ENCODE results near the gene TMEM187.

The TMEM187 gene

DNA sequence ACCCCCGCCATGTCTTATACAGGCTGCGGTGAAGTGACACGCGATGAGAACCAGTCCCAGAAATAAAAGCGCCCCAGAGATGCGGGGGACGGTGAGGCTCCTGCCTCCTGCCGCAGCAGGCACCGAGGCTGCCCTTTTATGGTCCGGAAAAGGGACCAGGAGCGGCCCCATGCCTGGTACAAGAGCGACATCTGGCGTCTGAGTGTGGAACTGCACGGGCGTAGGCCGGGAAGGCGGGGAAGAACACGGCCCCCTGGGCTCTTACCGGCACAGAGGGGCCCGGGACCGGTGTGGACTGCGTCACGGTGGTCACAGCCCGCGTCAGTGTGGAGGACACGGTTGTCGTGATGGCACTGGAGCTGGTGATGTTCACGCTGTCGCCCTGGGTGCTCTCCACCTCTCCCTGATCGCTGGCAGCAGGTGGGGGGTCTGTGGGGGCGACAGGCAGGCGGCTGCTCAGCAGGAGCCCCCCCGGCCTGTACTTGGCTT lies 19.2 kb upstream of the TMEM187 start:
- peak; percentile 56 for DNase-seq (ENCODE audit: extremely low spot score, insufficient read length, low read depth)
- FAIRE-seq: peak; percentile 96

DNA sequence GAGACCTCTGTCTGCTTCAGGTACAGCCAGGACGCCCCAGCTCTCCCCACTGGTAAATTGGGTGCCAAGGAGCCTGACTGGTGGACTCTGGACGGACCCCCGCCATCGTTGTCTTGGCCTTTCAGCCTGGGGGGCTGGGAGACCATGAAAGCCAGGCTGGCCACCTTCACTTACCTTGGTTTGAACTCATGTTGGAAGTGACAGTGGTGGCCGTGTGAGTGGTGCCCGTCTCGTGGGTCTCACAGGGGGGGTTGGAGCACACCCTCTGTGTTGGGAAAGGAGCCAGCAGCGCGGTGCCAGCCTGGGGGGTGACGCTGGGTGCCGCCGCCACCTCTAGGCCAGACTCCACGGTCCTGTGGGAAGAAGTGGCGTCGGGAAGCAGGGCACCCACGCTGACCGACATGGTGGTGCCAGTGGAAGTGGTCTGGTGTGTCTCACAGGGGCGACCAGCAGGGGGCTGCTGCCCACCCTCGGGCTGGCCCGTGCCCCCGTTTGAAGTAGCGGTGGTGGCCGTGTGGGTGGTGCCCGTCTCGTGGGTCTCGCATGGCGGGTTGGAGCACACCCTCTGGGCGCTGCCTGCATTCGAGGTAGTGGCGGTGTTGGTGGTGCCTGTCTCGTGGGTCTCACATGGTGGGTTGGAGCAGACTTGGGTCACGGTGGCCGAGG lies 18.5 kb upstream of the TMEM187 start:
- FAIRE-seq (no peak), DNase-seq (ENCODE audit: extremely low spot score, insufficient read length, low read depth) (no peak)

DNA sequence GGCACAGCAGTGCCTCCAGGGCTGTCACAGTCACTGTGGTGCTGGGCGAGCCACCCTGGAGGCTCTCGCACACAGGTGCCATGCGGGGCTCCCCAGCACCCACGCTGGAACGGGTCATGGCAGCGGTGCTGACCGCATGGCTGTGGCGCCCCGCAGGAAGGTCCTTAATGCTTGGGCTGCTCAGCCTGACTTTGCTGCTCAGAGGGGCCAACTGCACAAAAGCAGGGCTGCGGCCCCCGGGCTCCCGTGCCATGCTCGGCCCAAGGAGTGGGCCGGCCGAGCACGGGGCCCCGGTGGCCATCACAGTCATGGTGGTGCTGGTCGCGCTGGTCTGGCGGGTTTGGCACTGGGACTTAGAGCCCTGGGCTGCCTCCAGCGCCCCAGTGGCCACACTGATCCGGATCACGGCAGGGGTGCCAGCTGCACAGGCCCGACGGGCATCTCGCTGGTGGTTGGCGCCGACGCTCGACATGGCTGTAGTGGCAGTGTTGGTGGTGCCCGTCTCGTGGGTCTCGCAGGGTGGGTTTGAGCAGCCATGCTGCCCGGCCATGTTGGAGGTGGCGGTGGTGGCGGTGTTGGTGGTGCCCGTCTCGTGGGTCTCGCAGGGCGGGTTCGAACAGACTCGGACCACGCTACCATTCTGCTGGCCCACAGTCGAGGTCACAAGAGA lies 17.9 kb upstream of the TMEM187 start:
- no peak for FAIRE-seq
- no peak for DNase-seq (ENCODE audit: extremely low spot score, insufficient read length, low read depth)

DNA sequence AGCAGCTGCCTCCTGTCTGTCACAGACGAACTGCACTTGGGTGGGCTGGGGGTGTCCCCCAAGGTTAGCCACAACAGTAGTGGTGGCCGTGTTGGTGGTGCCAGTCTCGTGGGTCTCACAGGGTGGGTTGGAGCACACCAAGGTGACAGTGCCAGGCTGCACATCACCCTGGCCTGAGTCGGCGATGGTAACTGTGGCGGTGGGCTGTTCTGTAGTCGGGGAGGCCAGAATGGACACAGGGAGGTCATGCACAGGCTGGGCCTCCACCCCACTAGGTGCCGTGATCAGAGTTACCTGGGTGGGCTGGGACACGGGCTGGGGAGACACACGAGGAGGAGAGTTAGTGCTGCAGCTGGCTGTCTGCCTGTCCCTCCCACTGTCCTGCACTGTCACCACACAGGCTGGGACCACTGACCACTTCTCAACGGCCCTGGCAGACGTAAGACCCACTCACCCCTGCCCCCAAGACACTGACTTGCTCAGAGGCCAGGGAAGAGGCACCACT lies 17.3 kb upstream of the TMEM187 start:
- FAIRE-seq (no peak), DNase-seq (ENCODE audit: extremely low spot score, insufficient read length, low read depth) (no peak)

DNA sequence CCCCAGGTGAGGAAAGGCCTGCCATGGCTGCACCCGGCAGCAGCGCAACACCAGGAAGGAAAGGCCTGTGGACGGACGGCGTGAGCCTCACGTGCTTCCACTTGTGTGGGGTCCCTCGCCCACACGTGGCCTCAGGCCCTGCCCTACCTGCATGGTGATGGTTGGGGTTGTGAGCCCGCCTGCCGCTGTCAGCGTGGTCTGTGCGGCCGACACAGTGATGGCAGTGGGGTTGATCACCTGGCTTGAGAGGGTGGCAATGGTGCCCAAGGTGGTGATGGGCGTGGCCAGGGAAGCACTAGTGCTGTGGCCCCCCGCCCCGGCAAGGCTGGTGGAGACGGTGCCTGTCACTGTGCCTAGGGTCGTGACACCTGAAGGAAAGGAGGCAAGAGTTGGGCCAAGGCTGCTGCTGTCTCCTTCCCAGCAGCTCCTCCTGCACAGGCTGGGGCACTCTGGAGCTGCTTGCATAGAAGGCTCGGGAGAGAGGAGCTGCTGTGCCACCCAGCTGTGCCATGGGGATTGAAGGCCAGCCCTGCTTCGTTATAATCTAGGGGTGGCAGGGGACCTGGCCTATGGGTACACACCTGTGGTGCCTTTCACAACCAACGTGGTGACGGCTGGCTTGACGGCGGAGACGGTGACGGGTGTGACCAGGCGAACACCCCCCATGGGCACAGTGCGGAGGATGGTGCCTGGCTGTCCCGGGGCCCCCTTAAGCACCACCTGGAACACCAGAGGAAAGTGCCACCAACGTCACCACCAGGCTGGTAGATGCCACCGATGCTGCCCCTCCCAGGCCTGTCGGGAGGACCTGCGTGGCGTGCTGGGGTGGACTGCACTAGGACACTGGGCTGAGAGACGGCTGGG lies 16.3 kb upstream of the TMEM187 start:
- DNase-seq (ENCODE audit: extremely low spot score, insufficient read length, low read depth) (no peak), FAIRE-seq (no peak)

DNA sequence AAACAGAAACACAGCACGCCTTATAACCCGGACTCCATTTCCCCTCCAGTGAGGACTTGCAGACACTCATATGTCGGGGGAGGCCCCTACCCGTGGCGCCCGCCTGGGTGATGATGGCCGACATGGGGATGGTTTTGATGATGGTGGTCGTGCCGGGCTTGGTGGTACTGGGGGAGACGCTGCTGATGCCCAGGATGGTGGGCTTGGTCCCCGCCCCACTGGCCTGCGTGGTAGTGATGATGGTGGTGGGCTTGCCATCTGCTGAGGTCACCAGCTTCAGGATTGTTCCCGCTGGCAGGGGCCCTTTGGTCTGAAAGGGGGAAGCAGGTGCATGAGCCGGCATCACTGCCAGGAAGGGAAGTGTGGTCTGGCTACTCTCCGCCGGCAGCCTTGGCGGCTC lies 15.3 kb upstream of the TMEM187 start:
- FAIRE-seq: no peak
- DNase-seq (ENCODE audit: extremely low spot score, insufficient read length, low read depth): no peak

DNA sequence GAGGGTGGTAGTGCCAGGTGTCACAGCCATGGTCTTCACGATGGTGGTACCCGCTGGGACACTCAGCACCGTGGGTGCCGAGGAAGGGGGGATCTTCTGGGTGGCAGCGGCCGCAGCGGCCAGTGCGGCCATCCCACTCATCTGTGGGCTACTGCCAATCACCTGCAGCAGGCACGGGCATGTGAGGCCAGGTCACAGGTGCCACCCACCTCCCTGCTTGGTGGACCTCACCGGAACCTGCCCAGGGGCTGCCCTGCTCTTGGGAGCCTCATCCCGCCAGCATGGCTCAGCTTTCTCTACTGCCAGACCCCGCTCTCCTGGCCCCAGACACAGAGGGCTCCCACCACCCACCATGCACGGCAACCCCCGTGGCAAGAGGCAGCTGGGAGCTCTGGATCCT lies 13.9 kb upstream of the TMEM187 start:
- no peak for FAIRE-seq
- no peak for DNase-seq (ENCODE audit: extremely low spot score, insufficient read length, low read depth)

DNA sequence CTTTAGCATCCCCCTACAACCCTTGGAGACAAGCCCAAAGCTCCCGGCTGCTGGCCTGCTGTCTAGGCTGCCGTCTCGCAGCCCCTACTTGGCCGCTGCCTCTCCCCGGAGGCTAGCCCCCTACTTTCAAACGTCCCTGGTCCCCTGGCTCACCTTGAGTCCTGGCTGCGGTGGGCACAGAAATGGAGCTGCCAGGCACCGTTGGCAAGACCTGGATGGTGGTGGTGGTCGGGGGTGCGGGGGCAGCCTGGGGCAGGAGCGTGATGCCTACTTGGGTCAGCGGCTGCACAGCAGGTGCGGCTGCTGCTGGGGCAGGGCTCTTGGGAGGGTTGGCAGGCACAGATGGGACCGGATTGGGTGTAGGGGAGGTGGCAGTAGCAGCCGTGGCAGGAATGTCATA lies 12.9 kb upstream of the TMEM187 start:
- no peak for FAIRE-seq
- DNase-seq (ENCODE audit: extremely low spot score, insufficient read length, low read depth): no peak

DNA sequence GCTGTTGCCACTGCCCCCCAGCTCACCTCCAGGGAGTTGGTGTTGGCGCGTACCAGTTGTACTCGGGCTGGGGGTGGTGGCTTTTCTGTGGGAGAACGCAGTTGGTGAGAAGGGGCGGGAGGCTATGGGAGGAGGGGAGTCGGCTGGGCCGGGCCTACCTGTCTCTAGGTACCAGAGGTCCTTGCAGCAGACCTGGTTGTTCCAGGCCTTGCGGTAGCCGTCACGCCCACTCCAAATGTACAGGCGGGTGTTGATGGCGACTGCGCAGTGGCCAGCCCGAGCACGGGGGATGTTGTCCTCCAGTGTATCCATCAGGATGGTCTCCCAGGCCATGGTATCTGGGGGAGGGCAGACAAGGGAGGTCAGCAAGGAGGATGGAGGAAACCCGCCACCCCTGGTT lies 12.5 kb upstream of the TMEM187 start:
- FAIRE-seq: no peak

DNA sequence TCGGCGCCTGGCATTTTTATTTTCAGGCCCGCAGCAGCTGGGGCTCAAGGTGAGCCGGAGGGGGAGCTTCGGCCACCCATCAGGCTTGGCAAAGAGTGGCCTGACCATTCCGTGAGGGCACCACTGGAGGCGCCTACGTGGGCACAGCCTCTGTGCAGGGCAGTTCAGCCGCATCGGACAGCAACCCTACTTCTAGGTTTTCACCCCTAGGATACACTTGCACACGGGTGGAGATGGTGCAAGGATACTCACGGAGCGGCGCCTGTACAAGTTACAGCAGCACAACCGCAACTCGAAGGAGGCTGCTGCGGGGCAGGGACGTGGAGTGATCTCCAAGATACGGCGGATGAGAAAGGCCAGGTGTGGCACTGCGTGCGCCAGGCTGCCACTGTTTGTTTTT lies 11.8 kb upstream of the TMEM187 start:
- no peak for DNase-seq (ENCODE audit: extremely low spot score, insufficient read length, low read depth)
- no peak for FAIRE-seq

More for the DNA sequence above, 12.5 kb upstream of the TMEM187 start:
- DNase-seq (ENCODE audit: extremely low spot score, insufficient read length, low read depth): no peak

DNA sequence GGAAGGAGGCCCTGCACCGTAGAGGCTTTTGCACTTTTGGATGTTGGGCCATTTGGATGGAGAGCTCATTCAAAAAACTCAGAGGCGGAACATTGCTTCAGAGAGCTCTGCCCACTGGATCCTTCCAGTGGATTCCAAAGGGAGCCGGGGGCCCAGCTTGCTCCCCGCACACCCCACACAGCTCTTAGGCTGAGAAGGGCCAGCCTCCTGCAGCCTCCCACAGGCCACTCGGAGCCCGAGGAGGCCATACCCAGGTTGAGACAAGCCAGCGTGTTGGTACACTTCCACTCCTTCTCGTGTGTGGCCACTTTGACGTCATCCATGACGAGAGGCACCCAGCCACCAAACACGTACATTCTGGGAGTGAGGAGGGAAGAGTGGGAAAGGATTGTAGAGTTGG lies 11.3 kb upstream of the TMEM187 start:
- FAIRE-seq (no peak), DNase-seq (ENCODE audit: extremely low spot score, insufficient read length, low read depth) (no peak)

DNA sequence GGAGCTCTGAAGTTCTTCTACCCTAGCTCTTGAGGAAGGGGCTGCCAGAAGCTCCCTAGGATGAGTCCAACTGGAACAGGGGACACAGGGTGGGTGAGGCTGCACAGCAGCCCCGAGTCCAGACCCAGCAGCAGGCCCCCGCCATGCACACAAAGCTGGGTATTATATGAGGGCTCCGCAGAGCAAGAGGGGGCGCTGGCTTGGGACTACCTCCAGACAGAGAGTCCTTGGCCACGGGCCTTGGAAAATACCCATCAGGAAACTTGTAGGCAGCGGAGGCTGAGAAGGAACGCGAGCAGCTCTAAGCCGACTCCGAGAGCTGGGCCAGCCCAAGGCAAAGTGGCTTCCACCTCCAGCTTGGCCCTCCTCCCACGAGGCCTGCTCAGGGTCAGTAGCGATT lies 9.0 kb upstream of the TMEM187 start:
- DNase-seq (ENCODE audit: extremely low spot score, insufficient read length, low read depth): no peak
- FAIRE-seq: no peak

DNA sequence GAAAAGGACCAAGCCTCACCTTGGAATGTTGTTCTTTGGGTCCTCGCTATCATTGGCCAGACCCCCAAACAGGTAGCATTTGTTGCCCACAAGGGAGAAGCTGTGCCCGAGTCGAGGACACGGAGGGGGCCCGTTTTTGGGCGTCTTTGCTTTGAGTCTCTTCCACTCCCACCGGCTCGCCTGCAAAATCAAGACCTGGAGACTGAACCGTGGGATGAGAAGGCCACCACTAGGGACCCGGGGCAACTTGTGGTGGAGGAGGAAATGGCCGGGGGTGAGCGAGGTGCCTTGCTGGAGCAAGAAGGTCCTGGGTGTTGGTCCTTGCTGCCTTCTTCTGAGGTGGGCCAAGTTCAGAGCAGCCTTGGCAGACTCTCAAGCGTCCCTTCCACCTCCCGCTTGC lies 8.4 kb upstream of the TMEM187 start:
- no peak for FAIRE-seq
- DNase-seq (ENCODE audit: extremely low spot score, insufficient read length, low read depth): no peak

DNA sequence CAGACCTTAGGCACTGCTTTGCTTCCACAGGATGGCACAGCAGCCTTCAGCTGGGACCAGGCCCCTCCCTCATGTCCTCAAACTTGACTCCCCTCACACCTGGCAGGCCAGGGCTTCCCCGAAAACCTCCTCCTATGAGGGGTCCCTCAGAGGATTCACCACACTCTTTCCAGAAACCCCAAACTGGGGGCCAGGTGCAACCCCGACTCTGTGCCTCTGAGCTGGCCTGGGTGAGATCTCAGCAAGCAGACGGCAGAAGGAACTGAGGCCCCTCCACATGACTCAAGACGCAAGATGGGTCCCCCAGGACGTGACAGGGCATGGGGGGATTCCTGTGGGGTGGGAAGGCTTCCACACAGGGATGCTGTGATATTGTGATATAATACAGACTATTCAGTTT lies 7.1 kb upstream of the TMEM187 start:
- DNase-seq (ENCODE audit: extremely low spot score, insufficient read length, low read depth) (no peak), FAIRE-seq (no peak)

DNA sequence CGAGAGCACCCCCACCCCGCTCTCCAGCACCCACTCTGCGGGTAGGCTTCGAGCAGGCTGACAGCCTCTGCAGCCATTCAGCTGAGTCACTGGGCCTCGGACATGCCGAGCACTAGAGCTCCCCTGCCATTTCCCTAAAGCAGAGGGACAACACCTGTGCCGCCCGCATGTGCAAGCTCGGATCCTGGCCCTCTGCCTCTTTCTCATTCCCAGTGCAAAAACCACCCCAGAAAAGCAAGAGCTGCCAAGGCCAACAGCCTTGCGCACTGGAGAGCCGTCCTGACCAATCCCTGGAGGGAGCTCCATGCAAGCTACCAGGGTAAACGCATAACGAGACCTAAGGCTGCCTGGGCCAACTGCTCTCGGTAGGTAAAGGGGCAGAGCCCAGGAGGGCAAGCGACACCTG lies 6.3 kb upstream of the TMEM187 start:
- FAIRE-seq (no peak), DNase-seq (ENCODE audit: extremely low spot score, insufficient read length, low read depth) (no peak)

DNA sequence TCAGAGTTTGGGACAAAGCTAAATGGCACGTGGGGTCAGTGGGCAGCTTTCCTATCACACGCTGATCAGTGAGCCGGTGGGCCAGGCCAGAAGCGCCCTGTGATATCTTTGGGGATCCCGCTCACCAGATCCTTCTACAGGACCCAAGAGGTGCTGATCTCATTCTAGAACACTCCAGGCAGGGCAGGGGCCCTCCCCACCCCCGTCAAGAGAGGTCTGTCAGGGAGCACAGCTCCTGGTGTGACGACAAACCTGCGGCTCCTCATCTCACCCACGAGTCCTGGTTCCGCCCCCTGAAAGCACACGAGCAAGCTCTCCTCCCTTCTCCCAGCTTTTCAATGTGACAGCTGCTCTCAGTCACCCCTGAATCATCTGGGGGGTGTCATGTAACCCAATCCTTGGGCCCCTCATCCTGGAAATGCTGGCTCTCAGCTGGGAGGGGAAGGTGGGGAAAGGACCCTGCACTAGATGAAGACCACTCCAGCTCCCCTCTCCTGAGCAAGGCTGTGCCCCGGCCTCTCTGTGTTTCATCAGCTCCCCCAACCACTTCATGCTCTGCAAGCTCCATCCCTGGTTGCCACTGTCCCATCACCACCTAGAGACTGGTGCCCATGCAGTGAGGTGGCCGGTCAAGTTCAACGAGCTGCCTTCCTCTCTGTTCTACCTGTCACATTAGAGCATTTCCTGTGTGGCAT lies 5.6 kb upstream of the TMEM187 start:
- DNase-seq (ENCODE audit: extremely low spot score, insufficient read length, low read depth): no peak
- no peak for FAIRE-seq

DNA sequence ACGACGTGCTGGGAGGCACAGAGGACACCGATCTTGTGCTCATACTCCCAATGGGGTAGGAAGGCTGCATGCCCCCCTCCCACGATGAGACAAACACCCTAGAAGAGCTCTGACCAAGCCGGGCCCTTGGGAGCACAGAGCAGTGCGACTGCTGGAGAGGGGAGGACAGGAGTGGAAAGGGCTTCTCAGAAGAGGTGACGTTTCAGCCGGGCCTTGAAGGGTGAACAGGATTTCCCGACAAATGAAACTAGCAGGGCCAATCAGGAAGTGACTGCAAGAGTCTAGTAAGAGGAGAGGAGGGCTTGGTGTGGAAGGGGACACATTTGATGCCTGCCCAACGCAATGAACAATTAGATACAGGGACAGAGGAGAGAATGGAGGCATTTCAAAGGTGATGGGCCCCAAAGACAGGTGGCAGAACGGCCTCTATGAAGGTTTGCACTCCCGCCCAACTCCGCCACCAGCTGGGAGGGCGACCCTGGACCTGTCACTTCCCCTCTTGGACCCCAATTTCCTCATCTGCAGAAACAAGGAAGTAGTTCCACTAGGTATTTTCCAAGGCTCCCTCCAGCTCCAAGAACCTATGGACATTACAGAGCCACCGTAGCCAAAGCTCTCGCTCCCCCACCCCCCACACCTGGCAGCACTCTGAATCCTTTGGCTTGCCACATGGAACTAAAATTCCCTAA lies 4.9 kb upstream of the TMEM187 start:
- FAIRE-seq: peak; percentile 94

DNA sequence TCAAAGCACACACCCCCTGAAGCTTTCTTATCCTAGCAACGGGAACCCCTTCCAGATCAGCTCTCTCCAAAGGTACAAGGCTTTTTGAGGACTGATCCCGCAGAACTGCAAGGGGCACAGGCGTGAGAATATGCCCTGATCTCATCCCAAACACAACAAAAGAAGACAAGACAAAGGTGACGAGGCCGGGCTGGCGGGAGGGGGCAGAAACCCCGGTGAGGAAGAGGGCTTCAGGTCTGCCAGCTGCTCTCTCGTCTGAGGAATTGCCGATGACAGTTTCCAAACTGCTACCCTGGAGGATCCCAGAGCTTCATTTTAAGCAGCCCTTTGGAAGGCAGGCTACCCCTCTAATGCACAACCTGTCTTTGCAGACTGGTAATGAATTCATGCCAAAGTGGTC lies 4.3 kb upstream of the TMEM187 start:
- no peak for FAIRE-seq
- no peak for DNase-seq (ENCODE audit: extremely low spot score, insufficient read length, low read depth)

More for the DNA sequence above, 4.9 kb upstream of the TMEM187 start:
- DNase-seq (ENCODE audit: extremely low spot score, insufficient read length, low read depth): no peak

DNA sequence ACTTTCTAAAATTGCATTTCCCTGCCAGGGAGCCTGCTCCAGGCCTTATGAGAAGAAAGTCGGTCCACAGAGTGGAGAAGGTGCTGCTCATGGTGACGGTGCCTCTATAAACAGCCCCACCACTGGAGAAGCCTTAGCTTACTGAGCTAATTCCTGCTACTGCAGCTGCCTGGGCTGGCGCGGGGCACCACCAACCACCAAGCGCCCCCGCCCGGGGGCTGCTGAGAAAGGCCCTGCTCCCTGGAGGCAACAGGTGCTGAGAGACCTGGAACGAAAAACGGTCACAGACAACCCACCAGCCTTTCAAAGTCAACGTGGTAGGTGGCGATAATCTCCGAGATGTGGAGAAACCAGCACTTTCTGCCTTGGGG lies 3.8 kb upstream of the TMEM187 start:
- FAIRE-seq: peak; percentile 94

More for the DNA sequence above, 3.8 kb upstream of the TMEM187 start:
- DNase-seq (ENCODE audit: extremely low spot score, insufficient read length, low read depth): no peak
